ENCODE results near the gene IGFL1.
"Not testable (repeated sequence)": the region's sequence is repeated elsewhere in the genome, so short reads cannot be mapped to it uniquely, and the experiment has no call there.

Gene IGFL1

DNA sequence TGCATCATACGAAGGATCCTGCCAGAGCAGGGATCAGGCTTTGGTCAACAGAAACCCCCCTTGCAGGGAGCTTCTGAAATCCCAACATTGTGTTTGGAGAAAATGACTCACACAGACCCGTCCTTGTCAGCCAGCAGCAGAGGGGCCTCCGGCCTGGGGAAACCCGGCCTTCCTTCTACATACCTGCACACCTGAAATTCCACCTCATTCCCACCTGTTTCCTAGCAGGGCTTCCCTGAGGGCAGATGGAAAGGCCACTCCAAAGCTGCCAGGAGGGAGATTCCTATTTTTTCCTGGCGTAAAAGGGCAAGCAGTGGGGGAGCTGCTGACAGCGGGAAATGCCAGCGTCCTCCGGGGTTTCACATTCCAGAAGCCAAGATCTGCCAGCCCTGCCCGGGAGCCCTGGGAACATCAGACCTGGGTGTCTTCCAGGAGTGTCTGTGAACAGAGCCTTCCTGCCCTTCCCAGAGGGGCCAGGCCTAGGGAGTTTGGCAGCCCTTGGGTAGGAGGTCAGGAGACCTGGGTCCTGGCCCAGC, 3.0 kb upstream of the IGFL1 start:
- no peak for DNase-seq

DNA sequence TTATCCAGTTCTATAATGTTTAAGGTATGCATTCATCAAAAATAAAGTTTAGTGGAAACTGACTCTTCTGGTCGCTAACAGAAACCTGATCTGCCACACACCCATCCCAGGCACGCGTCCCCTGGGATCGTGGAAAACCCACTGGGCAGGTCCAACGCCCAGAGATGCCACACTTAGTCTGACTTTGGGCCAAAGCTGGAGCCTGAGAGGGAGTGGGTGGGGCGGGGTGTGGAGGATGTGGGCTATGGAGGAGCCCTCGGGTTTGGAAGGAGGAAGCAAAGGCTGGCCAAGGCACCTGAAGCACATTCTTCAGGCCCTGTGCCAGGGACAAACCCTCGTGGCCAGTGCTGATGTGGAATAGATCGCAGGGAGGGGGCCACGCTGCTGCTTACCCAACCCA, 2.5 kb downstream of the IGFL1 start:
- no peak for DNase-seq

DNA sequence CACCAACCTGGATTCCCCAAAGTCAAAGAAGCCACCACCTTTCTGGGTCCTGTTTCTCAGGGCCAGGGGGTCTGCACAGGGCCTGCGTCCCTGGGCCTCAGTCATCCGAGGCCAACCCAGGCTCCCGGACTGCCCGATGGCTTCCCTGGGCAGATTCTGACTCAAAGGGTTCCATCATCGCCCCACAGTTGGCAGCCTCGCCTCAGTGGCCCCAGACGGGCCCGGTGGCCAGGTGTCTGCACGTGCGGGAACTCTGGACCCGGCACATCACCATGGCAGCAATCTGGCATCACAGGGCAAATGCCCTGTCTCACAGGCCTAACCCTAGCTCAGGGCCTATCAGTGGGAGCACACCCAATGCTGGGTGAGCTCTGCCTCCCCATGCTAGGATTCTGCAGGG, 2.9 kb downstream of the IGFL1 start:
- no peak for DNase-seq

DNA sequence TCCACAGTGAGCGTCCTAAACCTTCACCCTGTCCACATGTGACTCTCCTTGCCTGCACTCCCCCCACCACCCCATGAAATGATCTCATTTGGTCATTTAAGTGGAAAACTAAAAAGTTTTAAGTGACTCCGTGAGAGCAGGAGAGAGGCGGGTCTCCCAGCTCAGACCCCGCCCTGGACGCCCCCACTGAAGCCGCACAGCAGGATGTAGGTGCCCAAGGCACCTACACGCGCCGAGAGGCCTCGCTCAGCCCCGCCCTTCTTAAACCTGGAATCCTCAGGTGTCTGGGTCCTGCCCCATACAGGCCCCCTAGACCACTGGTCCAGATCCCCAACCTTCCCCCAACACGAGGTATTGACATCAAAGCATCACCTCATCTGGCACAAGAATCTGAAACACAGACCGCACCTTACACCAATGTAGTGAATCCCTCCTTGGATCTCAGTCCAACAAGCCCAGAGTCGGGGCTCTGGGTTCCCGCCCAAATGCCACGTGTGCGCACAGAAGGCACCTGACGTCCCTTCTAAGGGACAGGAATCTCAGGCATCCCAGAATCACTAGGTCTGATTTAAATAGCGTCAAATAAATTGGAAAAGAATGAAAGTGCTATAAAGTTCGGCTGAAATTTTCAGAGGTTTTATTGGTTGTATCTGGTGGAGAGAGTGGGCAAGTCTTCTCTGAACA, 3.5 kb downstream of the IGFL1 start:
- no peak for DNase-seq

DNA sequence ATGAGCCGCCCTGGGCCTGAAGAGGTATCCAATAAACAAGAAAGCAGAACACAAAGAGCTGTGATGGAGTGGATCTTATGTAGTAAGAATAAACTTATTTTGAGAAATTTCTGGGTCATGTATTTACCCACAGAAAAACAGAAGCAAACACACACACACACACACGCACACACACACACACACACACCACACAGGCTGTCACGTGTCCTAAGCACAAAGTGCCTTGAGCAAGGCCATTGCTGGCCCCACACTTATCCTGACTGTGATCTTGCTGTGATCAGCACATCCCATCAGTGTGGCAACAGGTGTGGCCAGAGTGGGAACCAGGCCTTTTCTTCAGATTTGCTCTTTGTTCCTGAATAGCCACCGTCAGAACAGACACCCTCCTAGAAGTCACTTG, 4.3 kb downstream of the IGFL1 start:
- DNase-seq: not testable (repeated sequence)

DNA sequence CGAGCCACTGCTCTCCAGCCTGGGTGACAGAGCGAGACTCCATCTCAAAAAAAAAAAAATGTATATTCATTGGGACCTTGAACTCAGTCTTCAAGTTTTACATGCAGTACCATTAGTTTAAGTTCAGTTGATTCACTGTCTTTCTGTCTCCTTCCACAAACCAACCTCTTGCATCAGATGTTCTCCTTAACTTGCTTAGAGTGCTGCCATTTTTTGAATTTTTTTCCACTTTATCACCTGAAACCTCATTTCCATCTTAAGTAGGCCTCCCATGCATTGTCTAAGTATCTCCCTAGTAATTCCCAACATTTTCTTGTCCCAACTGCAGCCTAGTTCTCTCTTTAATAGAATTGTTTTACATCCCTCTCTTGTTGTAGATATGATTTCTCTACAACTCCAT, 8.6 kb downstream of the IGFL1 start:
- not testable (repeated sequence) for DNase-seq

DNA sequence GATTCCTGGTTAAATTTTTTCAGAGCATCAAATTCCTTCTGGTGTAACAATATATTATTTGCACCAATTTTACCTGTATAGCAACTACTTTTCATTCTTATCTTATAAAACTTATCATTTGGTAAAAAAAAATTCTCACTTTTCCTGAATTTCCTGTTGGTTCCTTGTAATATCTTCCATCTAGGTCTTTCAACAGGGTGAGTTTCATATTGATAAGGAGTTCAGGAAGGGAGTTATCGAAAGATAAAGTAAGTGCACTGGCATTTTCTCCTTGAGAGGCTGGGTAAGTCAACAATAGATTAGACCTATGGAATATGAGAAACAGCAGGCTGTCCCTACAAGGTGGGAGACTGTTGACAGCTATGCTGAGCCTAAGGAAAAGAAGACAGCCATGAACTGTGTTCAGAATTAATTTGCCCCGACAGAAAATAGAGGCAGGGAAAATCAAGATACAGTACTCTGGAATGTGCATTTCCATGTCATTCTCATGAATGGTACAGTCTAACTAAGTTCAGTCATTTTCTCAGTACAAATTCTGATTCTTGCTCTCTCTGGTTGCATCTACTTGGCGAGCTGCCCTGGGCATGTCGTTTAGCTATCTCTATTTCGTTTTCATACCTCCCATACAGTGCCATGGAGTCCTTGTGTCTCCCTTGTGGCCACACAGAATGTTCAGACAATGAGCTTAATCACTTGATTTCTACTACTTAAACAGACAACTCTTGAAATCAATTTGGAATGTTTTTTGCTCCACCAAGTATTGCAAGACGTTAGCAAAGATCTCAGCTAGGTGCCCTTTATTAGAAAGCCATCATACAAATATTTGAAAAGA, 9.9 kb downstream of the IGFL1 start:
- no peak for DNase-seq

DNA sequence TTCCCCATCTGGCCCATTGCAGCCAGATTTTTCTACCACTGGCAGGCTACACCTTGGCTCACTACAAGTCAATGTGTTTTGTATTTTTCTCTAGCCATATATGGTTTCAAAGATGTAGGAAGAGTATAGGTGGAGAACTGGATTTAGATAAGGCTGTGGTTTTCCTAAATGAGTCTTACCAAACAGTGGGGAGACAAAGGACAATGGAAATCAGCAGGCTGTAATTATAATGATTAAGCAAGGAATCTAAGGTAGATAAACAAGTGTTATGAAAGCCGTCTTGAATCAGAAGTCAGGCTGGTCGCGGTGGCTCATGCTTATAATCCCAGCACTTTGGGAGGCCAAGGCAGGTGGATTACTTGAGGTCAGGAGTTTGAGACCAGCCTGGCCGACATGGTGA, 11.2 kb downstream of the IGFL1 start:
- no peak for DNase-seq

DNA sequence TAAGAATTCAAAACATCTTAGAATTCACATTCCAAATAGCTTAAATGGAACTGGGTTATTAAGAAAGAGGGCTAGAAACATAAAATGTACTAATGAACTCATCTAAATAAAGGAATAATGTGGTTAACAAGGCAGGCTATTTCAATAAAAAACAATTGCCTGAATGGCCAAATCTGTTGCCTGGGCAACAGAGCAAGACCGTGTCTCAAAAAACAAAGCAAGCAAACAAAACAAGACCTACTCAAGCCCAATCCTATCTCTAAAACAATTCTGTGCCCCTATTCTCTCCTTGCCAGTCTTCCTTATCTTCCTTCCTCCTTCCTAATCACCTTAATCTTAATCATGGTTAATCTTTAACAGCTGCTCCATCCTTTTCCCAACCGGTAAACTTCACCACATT, 12.1 kb downstream of the IGFL1 start:
- no peak for DNase-seq

DNA sequence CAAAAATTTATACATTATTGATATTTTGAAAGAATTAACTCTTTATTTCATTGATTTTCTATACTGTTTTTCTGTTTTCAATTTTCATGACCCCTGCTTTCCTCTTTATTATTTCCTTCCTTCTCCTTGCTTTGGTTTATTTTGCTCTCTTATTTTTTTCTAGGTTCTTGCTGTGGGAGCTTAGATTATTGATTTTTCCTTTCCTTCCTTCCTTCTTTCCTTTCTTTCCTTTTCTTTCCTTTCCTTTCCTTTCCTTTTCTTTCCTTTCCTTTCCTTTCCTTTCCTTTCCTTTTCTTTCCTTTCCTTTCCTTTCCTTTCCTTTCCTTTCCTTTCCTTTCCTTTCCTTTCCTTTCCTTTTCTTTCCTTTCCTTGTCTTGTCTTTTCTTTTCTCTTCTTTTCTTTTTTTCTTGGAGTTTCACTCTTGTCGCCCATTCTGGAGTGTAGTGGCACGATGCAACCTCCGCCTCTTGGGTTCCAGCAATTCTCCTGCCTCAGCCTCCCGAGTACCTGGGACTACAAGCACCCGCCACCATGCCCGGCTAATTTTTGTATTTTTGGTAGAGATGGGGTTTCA, 13.6 kb downstream of the IGFL1 start:
- DNase-seq: not testable (repeated sequence)

DNA sequence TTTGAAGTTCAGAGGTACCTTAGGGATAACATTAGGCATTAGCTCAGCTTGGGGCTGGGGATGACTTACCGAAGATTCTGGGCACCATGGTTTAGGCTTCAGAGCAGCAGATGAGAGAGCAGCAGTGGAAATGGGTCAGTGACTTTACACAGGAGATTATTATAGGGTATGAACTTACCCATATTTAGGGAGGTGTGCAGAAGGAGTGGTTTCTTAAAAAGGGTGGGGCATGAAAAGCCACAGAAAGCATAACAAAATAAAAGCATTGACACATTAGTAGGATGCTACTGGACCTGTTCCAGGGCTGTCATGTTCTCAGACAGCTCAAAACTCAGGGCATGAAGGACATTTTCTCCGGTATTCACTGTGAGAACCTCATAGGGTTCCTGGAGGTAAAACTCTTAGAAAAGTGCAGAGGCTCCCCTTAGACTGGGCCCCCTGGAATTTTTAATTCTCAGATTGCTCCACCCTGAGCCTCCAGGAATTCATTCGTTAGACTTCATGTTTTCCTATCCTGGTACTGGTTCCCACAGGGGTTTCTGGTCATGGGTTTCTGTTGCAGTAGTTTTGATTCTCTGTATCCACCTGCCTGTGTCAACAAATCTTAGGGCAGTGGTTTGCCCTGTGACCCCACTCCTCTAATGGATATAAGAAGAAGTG, 20.7 kb downstream of the IGFL1 start:
- DNase-seq: no peak

DNA sequence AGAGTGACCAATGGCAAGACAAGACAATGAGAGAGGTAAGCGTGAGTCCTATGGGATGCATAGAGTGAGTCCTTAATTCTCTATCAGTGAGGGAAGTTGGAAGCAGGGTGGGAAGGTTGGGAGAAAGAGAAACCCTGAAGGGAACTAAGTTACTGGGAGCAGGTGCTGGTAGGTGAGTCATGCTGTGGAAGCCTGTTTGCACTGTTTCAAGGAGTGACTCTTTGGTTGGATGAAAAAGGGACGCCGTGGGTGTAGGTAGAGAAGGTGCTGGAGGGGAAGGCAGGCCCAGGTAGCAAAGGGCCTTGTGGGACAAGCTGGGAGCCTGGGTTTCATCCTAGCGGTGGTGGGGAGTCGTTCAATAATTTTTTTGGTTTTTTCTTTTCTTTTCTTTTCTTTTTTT, 21.9 kb downstream of the IGFL1 start:
- no peak for DNase-seq

DNA sequence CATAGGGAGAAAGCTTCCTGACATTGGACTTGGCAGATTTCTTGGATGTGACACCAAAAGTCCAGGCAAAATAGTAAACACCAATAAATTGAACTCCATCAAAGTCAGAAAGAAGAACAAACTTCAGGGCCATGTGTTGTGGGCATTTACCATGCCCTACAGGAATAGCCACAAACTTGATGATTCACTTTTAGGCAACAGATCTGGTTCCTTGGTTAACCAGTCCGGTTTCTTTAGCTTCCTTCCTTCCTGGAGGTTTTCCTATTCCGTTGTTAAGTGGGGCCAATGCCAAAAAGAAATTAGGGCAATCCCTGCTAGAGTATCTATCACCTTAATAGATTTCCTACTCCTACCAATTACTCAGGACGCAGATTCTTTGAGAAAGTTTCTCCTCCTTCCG, 25.2 kb downstream of the IGFL1 start:
- DNase-seq: no peak

DNA sequence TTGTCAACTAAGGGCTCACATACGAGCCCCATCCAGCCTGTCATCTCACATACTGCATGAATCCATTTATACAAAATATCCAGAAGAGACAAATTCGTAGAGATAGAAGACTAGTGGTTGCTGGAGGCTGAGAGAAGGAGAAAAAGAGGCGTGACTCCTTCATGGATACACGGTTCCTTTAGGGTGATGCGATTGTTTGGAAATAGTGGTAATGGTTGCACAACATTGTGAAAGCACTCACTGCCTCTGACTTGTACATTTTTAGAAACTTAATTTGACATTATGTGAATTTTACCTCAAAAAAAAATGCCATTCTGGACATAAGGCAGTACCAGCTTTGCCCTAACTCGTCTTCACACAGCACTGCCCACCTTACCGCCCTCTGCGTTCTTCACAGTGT, 27.3 kb downstream of the IGFL1 start:
- no peak for DNase-seq

DNA sequence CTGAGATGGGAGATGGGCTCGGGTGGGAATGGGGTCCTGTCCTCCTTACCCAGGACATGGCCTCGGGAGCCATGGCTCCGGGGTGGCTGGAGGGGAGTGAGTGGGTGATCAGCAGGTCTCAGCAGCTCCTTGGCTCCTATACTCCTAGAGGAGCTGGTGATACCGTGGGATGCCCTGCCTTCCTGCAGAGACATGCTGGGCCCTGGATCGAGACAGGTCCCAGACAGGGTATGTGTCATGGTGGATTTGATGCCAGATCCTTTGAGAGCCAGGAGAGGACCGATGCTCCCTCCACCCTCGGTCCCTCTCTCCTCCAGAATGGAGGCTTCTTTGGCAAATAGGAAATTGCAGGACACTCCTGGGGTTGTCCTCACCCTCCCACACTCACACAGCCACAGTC, 32.0 kb downstream of the IGFL1 start:
- not testable (repeated sequence) for DNase-seq

DNA sequence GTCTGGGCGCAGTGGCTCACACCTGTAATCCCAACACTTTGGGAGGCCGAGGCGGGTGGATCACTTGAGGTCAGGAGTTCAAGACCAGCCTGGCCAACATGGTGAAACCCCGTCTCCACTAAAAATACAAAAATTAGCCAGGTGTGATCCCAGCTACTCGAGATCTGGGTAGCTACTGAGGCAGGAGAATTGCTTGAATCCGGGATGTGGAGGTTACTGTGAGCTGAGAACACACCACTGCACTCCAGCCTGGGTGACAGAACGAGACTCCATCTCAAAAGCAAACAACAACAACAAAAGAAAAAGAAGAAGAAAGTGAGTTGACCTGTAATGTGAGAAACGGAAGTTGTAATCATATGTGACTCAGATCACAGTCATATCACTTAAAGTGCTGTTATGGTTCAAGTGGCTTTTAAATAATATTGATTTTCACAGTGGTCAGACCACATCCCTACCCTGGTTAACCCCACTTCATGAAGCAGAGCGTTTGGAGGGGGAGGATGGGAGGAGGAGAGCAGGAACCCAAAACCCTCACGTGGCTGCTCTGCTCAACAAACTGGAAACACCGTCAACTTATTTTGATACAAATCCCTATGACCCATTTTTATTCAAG, 33.2 kb downstream of the IGFL1 start:
- peak; percentile 75 for DNase-seq

DNA sequence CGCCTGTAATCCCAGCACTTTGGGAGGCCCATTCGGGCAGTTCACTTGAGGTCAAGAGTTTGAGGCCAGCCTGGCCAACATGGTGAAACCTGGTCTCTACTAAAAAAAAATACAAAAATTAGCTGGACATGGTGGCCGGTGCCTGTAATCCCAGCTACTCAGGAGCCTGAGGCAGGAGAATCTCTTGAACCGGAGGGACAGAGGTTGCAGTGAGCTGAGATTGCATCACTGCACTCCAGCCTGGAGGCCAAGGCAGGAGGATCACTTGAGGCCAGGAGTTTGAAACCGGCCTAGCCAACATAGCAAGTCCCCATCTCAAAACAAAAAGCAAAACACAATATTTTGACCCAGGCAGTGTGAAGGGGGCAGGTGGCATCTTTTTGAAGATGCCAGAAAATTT, 35.3 kb downstream of the IGFL1 start:
- DNase-seq: not testable (repeated sequence)

DNA sequence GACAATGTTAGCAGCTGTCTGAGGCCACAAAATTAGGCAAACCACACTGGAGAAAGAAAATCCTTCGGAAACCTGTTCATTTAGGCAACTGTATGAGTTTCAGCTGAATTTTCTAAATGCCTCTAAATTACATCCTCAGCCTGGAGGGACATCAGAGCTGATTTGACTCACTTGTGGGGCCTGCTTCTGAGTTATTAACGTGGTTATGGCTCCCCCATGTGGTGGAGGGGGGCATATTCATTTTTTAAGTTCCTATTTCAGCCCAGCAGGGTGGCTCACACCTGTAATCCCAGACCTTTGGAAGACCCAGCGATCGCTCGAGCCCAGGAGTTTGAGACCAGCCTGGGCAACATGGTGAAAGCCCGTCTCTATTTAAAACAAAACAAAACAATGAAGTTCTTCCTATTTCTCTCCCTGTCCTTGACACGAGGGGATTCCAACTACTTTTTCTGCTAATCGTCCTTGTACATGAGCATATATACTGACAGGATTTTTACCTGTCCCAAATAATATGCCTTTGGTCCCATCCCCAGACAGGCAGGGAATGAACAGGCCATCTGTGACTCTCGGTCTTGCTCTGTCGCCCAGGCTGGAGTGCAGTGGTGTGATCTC, 35.8 kb downstream of the IGFL1 start:
- peak; percentile 85 for DNase-seq

DNA sequence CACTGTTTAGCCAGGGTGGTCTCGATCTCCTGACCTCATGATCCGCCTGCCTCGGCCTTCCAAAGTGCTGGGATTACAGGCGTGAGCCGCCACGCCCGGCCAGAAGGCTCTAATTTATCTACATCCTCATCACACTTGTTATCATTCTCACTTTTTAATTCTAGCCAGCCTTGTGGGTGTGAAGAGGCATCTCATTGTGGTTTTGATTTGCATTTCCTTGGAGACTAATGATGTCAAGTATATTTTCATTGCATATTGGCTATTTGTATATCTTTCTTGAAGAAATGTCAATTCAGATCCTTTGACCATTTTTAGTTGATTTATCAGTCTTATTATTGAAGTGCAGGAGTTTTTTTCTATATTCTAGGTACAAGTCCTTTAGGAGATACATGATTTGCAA, 39.6 kb downstream of the IGFL1 start:
- DNase-seq: no peak

DNA sequence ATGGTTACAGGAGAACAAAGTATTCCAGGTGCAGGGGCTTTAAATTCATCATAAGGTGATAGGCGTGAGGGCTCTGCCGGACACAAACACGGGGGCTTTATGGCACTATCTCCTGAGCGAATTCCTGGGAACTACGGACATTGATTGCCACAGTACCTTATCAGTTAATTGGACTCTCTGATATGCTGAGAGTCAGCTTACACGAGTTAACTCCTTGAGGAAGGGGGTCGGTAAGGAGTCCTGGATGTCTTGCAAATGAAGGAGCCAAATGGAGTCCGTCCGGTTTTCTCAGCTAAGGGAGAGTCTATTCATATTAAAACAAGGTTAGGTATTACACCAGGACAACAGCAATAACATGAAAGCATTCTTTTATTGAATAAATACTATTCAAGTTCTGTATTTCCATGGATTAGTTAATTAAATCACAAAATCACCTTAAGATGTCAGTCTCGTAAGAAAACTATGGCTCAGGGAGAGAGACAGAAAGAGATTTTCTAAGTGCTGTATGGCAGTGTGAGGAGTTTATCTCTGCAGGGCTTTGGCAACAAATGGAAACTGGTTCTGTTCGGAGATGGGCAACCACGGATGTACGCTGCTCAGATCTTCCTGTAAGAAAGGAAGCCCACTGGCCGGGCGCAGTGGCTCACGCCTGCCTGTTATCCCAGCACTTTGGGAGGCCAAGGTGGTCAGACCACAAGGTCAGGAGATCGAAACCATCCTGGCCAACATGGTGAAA, 41.1 kb downstream of the IGFL1 start:
- no peak for DNase-seq

DNA sequence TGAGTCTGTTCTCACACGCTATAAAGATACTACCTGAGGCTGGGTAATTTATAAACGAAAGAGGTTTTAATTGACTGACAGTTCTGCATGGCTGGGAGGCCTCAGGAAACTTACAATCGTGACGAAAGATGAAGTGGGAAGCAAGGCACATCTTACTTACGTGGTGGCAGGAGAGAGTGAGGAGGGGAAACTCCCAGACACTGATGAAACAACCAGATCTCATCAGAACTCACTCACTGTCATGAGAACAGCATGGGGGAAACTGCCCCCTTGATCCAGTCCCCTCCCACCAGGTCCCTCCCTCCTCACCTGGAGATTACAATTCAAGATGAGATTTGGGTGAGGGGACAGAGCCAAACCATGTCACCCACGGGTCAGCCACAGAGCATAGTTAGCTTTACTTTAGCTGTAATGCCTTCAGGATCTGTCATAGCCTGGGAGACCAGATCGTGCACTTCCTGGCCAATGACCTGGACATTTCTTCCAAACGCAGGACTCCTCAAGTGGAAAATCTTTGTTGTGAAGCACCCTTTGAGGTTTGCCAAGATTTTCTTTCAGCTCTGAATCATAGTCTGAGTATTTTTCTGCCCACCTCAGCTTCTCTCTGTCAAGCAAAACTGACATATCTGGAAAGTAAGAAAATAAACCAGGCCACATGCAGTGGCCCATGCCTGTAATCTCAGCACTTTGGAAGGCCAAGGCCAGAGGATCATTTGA, 42.1 kb downstream of the IGFL1 start:
- no peak for DNase-seq

All from activated effector memory CD4-positive, alpha-beta T cell treated with anti-CD3 and anti-CD28 coated beads, Interleukin-2, amount 50 U/mL, for 16 hours (primary cell).